PC-3 (cell line): ENCODE data around the gene USH1G.

Source experiments
- CTCF ChIP-seq: fragments of 300-600 bp; sonication (generic); conservative IDR thresholded peaks from 2 replicates; pipeline ENCODE4 v1.5.1; 2017; ENCODE audit warnings: antibody characterized with exemption, low read depth, mild to moderate bottlenecking, low read length
- EZH2 ChIP-seq: fragments of 300-600 bp; sonication (generic); IDR thresholded peaks from one replicate; pipeline ENCODE4 v1.6.1; 2017; ENCODE audit warnings: antibody characterized with exemption, mild to moderate bottlenecking, low read length; ENCODE audit not compliant: unreplicated experiment
- EZH2phosphoT487 ChIP-seq: fragments of 300-600 bp; sonication (generic); IDR thresholded peaks from 2 replicates; pipeline ENCODE4 v1.6.1; 2018; ENCODE audit warnings: mild to moderate bottlenecking, antibody characterized with exemption, low read length, borderline replicate concordance

GRCh38 chr17:74892974-74893911 lies 29.8 kb downstream of the USH1G start, which contains the start of gene FADS6:
- no peak for TF ChIP-seq CTCF
- TF ChIP-seq EZH2 = no peak
- TF ChIP-seq EZH2phosphoT487 = no peak
